Measurements from ENCODE around the gene KRAS. TPM values are rescaled to one million over a fixed set of nuclear protein-coding genes. Genes with fewer than 3 reads are reported as not detected.
A peak's percentile ranks its signal among the peaks of the same experiment; 100 is the strongest.

KRAS gene
- total and polyA plus RNA-seq, 2 of the 13 experiments (the other 11 are each of a cell fraction or from before 2014, with no cell fraction given), result 6.5 to 9.8 TPM

GRCh38 chr12:25250744-25251730 is at the start of gene KRAS (continued):
- no peak for TF ChIP-seq FOXO4 (CRISPR knock-in tag; conservative IDR thresholded peaks at IDR 0.05)
- no peak for TF ChIP-seq SIN3B (IDR thresholded peaks at IDR 0.05; ENCODE audit: low read length)
- peak; percentile 40; the same call in 1 of the 2 replicates for TF ChIP-seq TAF1 (CRISPR knock-in tag; IDR thresholded peaks at IDR 0.05)
- TF ChIP-seq ZNF12 (CRISPR knock-in tag; IDR thresholded peaks at IDR 0.05), result no peak
- no peak for TF ChIP-seq ATAD3A (CRISPR knock-in tag; IDR thresholded peaks at IDR 0.05)
- TF ChIP-seq ZNF572 (CRISPR knock-in tag; IDR thresholded peaks at IDR 0.05), result no peak
- TF ChIP-seq ZNF563 (CRISPR knock-in tag; IDR thresholded peaks at IDR 0.05), result peak; percentile 20; the same call in 1 of the 2 replicates
- TF ChIP-seq TBX3 (IDR thresholded peaks at IDR 0.05; ENCODE audit: borderline replicate concordance), result no peak
- TF ChIP-seq ZNF431 (CRISPR knock-in tag; IDR thresholded peaks at IDR 0.05; ENCODE audit: borderline replicate concordance, low read depth), result 0 out of 2 replicates have a peak, but pooled peaks have one; percentile 3
- TF ChIP-seq NRL (CRISPR knock-in tag; IDR thresholded peaks at IDR 0.05; ENCODE audit: borderline replicate concordance), result no peak
- no peak for TF ChIP-seq SRY (CRISPR knock-in tag; IDR thresholded peaks at IDR 0.05)
- no peak for TF ChIP-seq RORA (CRISPR knock-in tag; IDR thresholded peaks at IDR 0.05)
- no peak for TF ChIP-seq ZNF75D (CRISPR knock-in tag; IDR thresholded peaks at IDR 0.05; ENCODE audit: borderline replicate concordance)
- TF ChIP-seq ZBTB39 (CRISPR knock-in tag; IDR thresholded peaks at IDR 0.05), result no peak
- no peak for TF ChIP-seq FOSL1 (CRISPR knock-in tag; IDR thresholded peaks at IDR 0.05; ENCODE audit: borderline replicate concordance)
- TF ChIP-seq ZMYM4 (CRISPR knock-in tag; IDR thresholded peaks at IDR 0.05), result peak; percentile 81
- no peak for TF ChIP-seq ZNF800 (CRISPR knock-in tag; IDR thresholded peaks at IDR 0.05)
- TF ChIP-seq MAF1 (CRISPR knock-in tag; IDR thresholded peaks at IDR 0.05; ENCODE audit: borderline replicate concordance), result no peak
- no peak for TF ChIP-seq ATF3 (CRISPR knock-in tag; IDR thresholded peaks at IDR 0.05)
- TF ChIP-seq ZNF792 (CRISPR knock-in tag; IDR thresholded peaks at IDR 0.05), result peak; percentile 73
- TF ChIP-seq TGIF2 (CRISPR knock-in tag; IDR thresholded peaks at IDR 0.05), result no peak
- TF ChIP-seq HIVEP1 (CRISPR knock-in tag; IDR thresholded peaks at IDR 0.05), result no peak
- no peak for TF ChIP-seq ZNF260 (CRISPR knock-in tag; IDR thresholded peaks at IDR 0.05; ENCODE audit: borderline replicate concordance, low read depth)
- TF ChIP-seq PITX1 (CRISPR knock-in tag; IDR thresholded peaks at IDR 0.05), result no peak
